Activated T-cell treated with anti-CD3 and anti-CD28 coated beads for 1 hour (primary cell): ENCODE measurements around the gene AAK1.
"Not testable (repeated sequence)": the region's sequence is repeated elsewhere in the genome, so short reads cannot be mapped to it uniquely, and the experiment has no call there.

Experiments
- DNase-seq: peaks from one replicate; pipeline ENCODE4 v3.0.0-alpha.2; 2020; ENCODE audit warnings: low read depth

The AAK1 gene

GRCh38 chr2:69600425-69600824 lies 43.1 kb downstream of the AAK1 start:
- no peak for DNase-seq

- no peak for DNase-seq
Observed at GRCh38 chr2:69597843-69598610, 45.5 kb downstream of the AAK1 start.

- no peak for DNase-seq
Observed at GRCh38 chr2:69597105-69597504, 46.4 kb downstream of the AAK1 start.

- no peak for DNase-seq
Observed at GRCh38 chr2:69594341-69594740, 49.2 kb downstream of the AAK1 start.

GRCh38 chr2:69592511-69592910 lies 51.0 kb downstream of the AAK1 start:
- DNase-seq, result no peak

- DNase-seq, result no peak
Observed at GRCh38 chr2:69589973-69590652, 53.4 kb downstream of the AAK1 start.

GRCh38 chr2:69588945-69589344 lies 54.6 kb downstream of the AAK1 start:
- no peak for DNase-seq

GRCh38 chr2:69588403-69588802 lies 55.1 kb downstream of the AAK1 start:
- no peak for DNase-seq

GRCh38 chr2:69585855-69586555 lies 57.5 kb downstream of the AAK1 start:
- DNase-seq, result no peak

GRCh38 chr2:69584127-69584889 lies 59.2 kb downstream of the AAK1 start:
- no peak for DNase-seq

- no peak for DNase-seq
Observed at GRCh38 chr2:69583321-69583833, 60.2 kb downstream of the AAK1 start.

GRCh38 chr2:69582582-69583176 lies 60.9 kb downstream of the AAK1 start:
- no peak for DNase-seq

GRCh38 chr2:69581774-69582581 lies 61.6 kb downstream of the AAK1 start:
- DNase-seq, result no peak

GRCh38 chr2:69580486-69580885 lies 63.1 kb downstream of the AAK1 start:
- DNase-seq, result no peak

GRCh38 chr2:69579536-69579935 lies 64.0 kb downstream of the AAK1 start:
- no peak for DNase-seq

- DNase-seq, result no peak
Observed at GRCh38 chr2:69578198-69578540, 65.4 kb downstream of the AAK1 start.

- no peak for DNase-seq
Observed at GRCh38 chr2:69577467-69578197, 65.9 kb downstream of the AAK1 start.

- DNase-seq, result no peak
Observed at GRCh38 chr2:69576880-69577279, 66.7 kb downstream of the AAK1 start.

GRCh38 chr2:69575926-69576325 lies 67.6 kb downstream of the AAK1 start:
- DNase-seq, result no peak

- not testable (repeated sequence) for DNase-seq
Observed at GRCh38 chr2:69575371-69575770, 68.2 kb downstream of the AAK1 start.
